ENCODE results near the gene PCGF3.
"Not testable (repeated sequence)": the region's sequence is repeated elsewhere in the genome, so short reads cannot be mapped to it uniquely, and the experiment has no call there.

The PCGF3 gene

GRCh38 chr4:793093-793861, 87.6 kb downstream of the PCGF3 start:
- in situ Hi-C loops (cut with MboI; ENCODE audit: low sequenced_read_pairs): no loop called here
- no peaks in the 10 kb centered on the region for H3K9me3 ChIP-seq
- no peak for DNase-seq (ENCODE audit: low spot score in 2 of 2)
- H3K4me3 ChIP-seq: no peak overlapping the region
- H3K36me3 ChIP-seq (replicated peaks): no peaks in the 10 kb centered on the region
- H3K27me3 ChIP-seq (ENCODE audit: low read depth): peaks cover 17% of the 10 kb centered on the region; the same call in 1 of the 2 replicates
- no peaks in the 10 kb centered on the region for H3K4me1 ChIP-seq

DNA sequence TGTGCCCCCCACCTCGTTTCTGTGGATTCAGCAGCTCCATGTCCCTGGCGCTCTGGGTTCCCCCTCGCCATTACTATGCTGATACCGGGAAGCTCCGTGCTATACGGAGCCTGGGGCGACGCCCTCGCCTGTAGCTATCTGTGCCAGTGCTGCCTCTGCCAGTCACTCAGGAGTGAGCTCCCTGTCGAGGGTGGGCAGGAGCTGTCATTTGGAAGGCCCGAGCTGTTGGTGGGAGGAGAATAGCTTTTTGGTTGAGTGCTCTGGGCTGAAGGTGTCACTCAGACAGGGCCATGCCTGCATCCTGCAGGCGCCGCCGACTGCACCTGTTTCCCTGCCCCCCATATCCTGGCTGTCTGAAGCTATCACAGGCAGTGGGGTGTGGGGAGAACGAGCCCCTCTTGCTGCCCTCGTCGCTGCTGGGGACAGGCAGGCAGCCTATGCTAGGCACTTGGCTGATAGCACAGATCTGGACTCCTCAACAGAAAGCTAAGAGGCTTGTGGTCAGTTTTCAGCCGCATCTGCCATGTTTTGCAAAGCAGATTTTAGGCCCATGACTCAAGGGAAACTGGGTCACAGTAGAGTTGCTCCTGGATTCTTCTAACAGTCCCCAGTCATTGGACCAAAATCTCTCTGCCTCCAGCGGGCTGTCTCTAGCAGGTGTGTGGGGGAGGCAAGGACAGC, 88.4 kb downstream of the PCGF3 start:
- no peak for DNase-seq (ENCODE audit: low spot score in 2 of 2)
- Histone ChIP-seq H3K36me3 (replicated peaks) (no peaks in the 10 kb centered on the region), H3K4me3 (no peak overlapping the region), H3K4me1 (no peaks in the 10 kb centered on the region), H3K9me3 (no peaks in the 10 kb centered on the region), H3K27me3 (ENCODE audit: low read depth) (peaks cover 17% of the 10 kb centered on the region; the same call in 1 of the 2 replicates)
- in situ Hi-C loops (cut with MboI; ENCODE audit: low sequenced_read_pairs): no loop called here

DNA sequence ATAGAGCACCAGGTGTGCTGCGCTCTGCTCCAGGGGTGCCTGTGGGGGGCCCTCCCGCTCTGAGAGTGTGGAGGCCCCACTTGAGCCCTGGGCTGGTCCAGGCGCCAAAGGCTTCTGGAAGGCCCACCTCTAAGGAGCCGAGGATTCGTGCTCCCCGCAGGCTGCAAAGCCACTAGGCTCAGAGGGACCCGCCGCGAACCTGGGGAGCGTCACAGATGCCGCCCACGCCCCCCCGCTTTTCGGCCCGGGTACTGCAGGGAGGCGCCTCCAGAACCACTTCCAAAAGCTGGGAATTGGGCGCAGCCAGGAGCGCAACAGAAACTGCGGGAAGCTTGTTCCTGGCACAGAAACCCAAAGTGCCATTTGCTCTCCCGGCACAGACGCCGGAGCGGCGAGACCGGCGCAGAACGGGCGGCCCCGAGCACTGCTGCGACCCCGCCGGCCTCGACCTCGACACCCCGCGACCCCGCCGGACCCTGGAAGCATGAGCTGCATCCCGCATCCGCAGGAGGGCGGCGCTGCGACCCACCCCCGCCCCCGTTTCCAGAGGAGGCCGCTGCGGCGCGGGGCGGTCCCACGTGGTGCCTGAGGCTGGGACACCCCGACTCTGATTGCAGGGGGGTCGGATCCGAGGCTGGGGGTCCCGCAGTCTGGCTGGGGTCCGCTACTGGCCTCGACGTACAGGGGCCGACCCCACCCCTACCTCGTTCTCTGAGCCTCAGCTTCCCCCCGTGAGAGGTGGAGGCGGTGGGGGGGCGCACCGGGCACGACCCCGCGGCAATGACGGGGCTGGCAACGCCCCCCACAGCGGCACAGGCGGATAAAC, 89.5 kb downstream of the PCGF3 start:
- H3K4me1 ChIP-seq: no peaks in the 10 kb centered on the region
- H3K36me3 ChIP-seq (replicated peaks): no peaks in the 10 kb centered on the region
- H3K27me3 ChIP-seq (ENCODE audit: low read depth): peaks cover 17% of the 10 kb centered on the region; the same call in 1 of the 2 replicates
- in situ Hi-C loops (cut with MboI; ENCODE audit: low sequenced_read_pairs): no loop called here
- no peaks in the 10 kb centered on the region for H3K9me3 ChIP-seq
- no peak overlapping the region for H3K4me3 ChIP-seq
- DNase-seq (ENCODE audit: low spot score in 2 of 2): no peak

GRCh38 chr4:795726-796119, 90.1 kb downstream of the PCGF3 start:
- in situ Hi-C loops (cut with MboI; ENCODE audit: low sequenced_read_pairs): no loop called here
- no peak for DNase-seq (ENCODE audit: low spot score in 2 of 2)
- Histone ChIP-seq H3K36me3 (replicated peaks) (no peaks in the 10 kb centered on the region), H3K27me3 (ENCODE audit: low read depth) (peaks cover 17% of the 10 kb centered on the region; the same call in 1 of the 2 replicates), H3K9me3 (no peaks in the 10 kb centered on the region), H3K4me3 (no peak overlapping the region), H3K4me1 (no peaks in the 10 kb centered on the region)

DNA sequence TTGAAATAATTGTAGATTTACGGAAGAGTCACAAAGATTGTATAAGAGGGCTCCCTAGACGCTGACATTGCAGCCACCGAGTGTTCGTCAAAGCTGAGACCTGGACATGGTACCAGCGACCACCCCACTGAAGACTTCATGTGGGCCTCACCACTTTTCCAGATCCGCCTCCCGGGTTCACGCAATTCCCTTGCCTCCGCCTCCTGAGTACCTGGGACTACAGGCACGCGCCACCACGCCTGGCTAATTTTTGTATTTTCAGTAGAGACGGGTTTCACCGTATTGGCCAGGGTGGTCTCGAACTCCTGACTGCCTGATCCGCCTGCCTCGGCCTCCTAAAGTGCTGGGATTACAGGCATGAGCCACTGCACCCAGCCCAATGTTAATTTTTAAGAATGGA, 90.6 kb downstream of the PCGF3 start:
- Histone ChIP-seq H3K4me1 (no peaks in the 10 kb centered on the region), H3K27me3 (ENCODE audit: low read depth) (peaks cover 17% of the 10 kb centered on the region; the same call in 1 of the 2 replicates), H3K4me3 (no peak overlapping the region), H3K9me3 (no peaks in the 10 kb centered on the region), H3K36me3 (replicated peaks) (no peaks in the 10 kb centered on the region)
- in situ Hi-C loops (cut with MboI; ENCODE audit: low sequenced_read_pairs): no loop called here
- DNase-seq (ENCODE audit: low spot score in 2 of 2): no peak

- peaks cover 17% of the 10 kb centered on the region; the same call in 1 of the 2 replicates for H3K27me3 ChIP-seq (ENCODE audit: low read depth)
- no peaks in the 10 kb centered on the region for H3K9me3 ChIP-seq
- no peaks in the 10 kb centered on the region for H3K36me3 ChIP-seq (replicated peaks)
- H3K4me3 ChIP-seq: no peak overlapping the region
- H3K4me1 ChIP-seq: no peaks in the 10 kb centered on the region
- in situ Hi-C loops (cut with MboI; ENCODE audit: low sequenced_read_pairs): no loop called here
- no peak for DNase-seq (ENCODE audit: low spot score in 2 of 2)
Measured at GRCh38 chr4:797066-797465, 91.4 kb downstream of the PCGF3 start.

- H3K4me1 ChIP-seq: no peaks in the 10 kb centered on the region
- H3K9me3 ChIP-seq: no peaks in the 10 kb centered on the region
- H3K36me3 ChIP-seq (replicated peaks): no peaks in the 10 kb centered on the region
- DNase-seq (ENCODE audit: low spot score in 2 of 2): no peak
- no peaks in the 10 kb centered on the region for H3K27me3 ChIP-seq (ENCODE audit: low read depth)
- in situ Hi-C loops (cut with MboI; ENCODE audit: low sequenced_read_pairs): no loop called here
- no peak overlapping the region for H3K4me3 ChIP-seq
Measured at GRCh38 chr4:801436-802124, 95.9 kb downstream of the PCGF3 start.

DNA sequence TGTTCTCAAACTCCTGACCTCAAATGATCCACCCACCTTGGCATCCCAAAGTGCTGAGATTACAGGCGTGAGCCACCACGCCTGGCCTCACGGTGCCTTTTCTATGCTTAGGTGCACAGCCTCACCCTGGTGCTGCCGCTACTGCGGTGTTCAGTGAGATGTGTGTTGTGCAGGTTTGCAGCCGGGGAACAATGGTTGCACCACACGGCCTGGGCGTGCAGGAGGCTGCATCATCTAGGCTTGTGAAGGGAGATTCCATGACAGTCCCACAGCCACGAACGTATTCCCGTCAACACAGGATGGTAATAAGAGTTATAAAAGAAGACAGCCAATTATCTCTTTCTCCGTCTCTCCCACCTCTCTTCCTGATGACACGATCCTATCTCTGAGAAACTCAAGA, 98.3 kb downstream of the PCGF3 start:
- Histone ChIP-seq H3K4me3 (no peak overlapping the region), H3K27me3 (ENCODE audit: low read depth) (no peaks in the 10 kb centered on the region), H3K36me3 (replicated peaks) (no peaks in the 10 kb centered on the region), H3K4me1 (no peaks in the 10 kb centered on the region), H3K9me3 (peaks cover 2% of the 10 kb centered on the region; the same call in 1 of the 2 replicates)
- DNase-seq (ENCODE audit: low spot score in 2 of 2): no peak
- in situ Hi-C loops (cut with MboI; ENCODE audit: low sequenced_read_pairs): no loop called here

DNA sequence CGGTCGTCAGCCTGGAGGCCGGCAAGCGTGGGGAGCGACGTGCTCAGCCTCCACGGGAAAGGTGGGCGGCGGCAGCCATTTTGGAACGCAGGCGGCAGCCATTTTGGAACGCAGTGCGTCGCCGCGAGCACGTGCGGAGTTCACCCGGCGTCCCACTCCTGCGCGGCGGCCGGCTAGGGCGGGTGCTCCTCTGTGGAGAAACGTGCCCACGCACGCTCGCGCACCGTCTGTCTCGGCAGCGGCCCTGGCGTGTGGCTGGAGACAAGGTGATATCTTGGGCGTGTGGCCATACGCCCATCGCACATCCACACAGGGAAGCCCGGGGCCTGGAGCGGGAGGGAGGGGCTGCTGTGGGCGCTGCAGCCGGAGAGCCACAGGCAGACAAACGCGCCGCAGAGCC, 99.2 kb downstream of the PCGF3 start:
- in situ Hi-C loops (cut with MboI; ENCODE audit: low sequenced_read_pairs): no loop called here
- Histone ChIP-seq H3K36me3 (replicated peaks) (no peaks in the 10 kb centered on the region), H3K4me1 (no peaks in the 10 kb centered on the region), H3K4me3 (no peak overlapping the region), H3K27me3 (ENCODE audit: low read depth) (no peaks in the 10 kb centered on the region), H3K9me3 (peaks cover 2% of the 10 kb centered on the region; the same call in 1 of the 2 replicates)
- DNase-seq (ENCODE audit: low spot score in 2 of 2): no peak

GRCh38 chr4:806979-807378, 101.3 kb downstream of the PCGF3 start:
- in situ Hi-C loops (cut with MboI; ENCODE audit: low sequenced_read_pairs); H3K4me1 ChIP-seq; H3K36me3 ChIP-seq (replicated peaks); H3K27me3 ChIP-seq (ENCODE audit: low read depth); DNase-seq (ENCODE audit: low spot score in 2 of 2); H3K9me3 ChIP-seq; H3K4me3 ChIP-seq: not testable (repeated sequence)

DNA sequence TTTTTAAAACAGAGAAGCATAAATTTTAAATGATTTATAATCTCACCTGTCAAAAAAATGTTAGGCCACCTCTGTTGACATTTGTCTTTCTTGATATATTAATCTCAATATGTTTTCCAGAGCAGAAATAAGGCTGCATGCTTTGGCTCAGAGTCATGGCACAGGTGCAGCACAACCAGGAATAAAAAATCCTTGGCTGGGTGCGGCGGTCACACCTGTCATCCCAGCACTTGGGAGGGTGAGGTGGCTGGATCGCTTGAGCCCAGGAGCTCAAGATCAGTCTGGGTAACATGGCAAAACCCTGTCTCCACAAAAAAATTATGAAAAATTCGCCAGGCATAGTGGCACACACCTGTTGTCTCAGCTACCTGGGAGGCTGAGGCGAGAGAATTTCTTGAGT, 102.2 kb downstream of the PCGF3 start:
- no peaks in the 10 kb centered on the region for H3K4me1 ChIP-seq
- H3K9me3 ChIP-seq: peaks cover 2% of the 10 kb centered on the region; the same call in 1 of the 2 replicates
- H3K27me3 ChIP-seq (ENCODE audit: low read depth): peaks cover 11% of the 10 kb centered on the region; the same call in 1 of the 2 replicates
- DNase-seq (ENCODE audit: low spot score in 2 of 2): no peak
- H3K36me3 ChIP-seq (replicated peaks): no peaks in the 10 kb centered on the region
- no peak overlapping the region for H3K4me3 ChIP-seq
- in situ Hi-C loops (cut with MboI; ENCODE audit: low sequenced_read_pairs): no loop called here

DNA sequence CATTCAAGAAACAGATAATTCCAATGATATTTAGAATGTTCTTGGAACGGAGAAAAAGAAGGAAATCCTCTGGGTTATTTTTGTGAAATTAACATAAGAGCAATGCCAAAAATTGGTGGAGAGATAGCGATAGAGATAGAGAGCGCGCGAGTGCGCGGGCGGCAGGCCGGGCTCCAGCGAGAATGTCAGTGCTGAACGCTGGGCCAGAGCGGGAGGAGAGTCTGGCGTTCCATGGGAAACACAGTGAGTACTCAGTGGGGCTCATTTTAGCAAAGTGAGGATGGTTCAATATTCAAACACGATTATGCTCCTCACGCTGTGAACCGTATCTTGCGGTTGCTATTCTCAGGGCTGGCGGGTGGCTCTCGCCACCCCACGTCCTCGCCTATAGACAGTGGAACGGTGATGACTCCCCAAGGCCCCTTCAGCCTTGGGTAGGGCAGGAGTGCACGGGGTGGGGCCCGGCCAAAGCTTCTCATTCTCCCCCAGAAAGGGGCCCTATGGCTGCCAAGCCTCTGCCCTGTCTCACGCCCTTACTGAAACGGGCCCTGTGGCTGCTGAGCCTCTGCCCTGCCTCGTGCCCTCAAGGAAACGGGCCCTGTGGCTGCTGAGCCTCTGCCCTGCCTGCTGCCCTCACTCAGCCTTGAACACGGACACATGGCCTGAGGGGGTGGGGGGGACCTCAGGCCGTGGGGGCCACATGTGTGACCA, 103.4 kb downstream of the PCGF3 start:
- no peaks in the 10 kb centered on the region for H3K4me1 ChIP-seq
- peaks cover 11% of the 10 kb centered on the region; the same call in 1 of the 2 replicates for H3K27me3 ChIP-seq (ENCODE audit: low read depth)
- no peaks in the 10 kb centered on the region for H3K36me3 ChIP-seq (replicated peaks)
- H3K4me3 ChIP-seq: no peak overlapping the region
- in situ Hi-C loops (cut with MboI; ENCODE audit: low sequenced_read_pairs): no loop called here
- DNase-seq (ENCODE audit: low spot score in 2 of 2): no peak
- H3K9me3 ChIP-seq: peaks cover 2% of the 10 kb centered on the region; the same call in 1 of the 2 replicates

- Histone ChIP-seq H3K36me3 (replicated peaks) (no peaks in the 10 kb centered on the region), H3K9me3 (no peaks in the 10 kb centered on the region), H3K27me3 (ENCODE audit: low read depth) (peaks cover 23% of the 10 kb centered on the region), H3K4me1 (no peaks in the 10 kb centered on the region), H3K4me3 (no peak overlapping the region)
- DNase-seq (ENCODE audit: low spot score in 2 of 2): no peak
- in situ Hi-C loops (cut with MboI; ENCODE audit: low sequenced_read_pairs): no loop called here
Measured at GRCh38 chr4:813900-814299, 108.3 kb downstream of the PCGF3 start.

Measured in HAP-1 (cell line).